Mesothelial cell of epicardium (in vitro differentiated cells): ENCODE results near the gene KRT37. TPM values are rescaled to one million over a fixed set of nuclear protein-coding genes. Genes with fewer than 3 reads are reported as not detected.
"Not testable (repeated sequence)": the region's sequence is repeated elsewhere in the genome, so short reads cannot be mapped to it uniquely, and the experiment has no call there.

Experiments used
- DNase-seq, 2 experiments: peaks; one replicate each; pipeline ENCODE4 v3.0.0; 2021; ENCODE audit warnings: low spot score in 2 of 2; ENCODE audit not compliant: unreplicated experiment in 2 of 2
- H3K27ac Mint-ChIP-seq: 2 replicates; pipeline ENCODE4 v1.8.0; 2021; ENCODE audit warnings: mixed read lengths
- H3K27me3 Mint-ChIP-seq: 2 replicates; pipeline ENCODE4 v1.8.0; 2021; ENCODE audit warnings: low read depth, mixed read lengths
- H3K36me3 Mint-ChIP-seq: 2 replicates; pipeline ENCODE4 v1.8.0; 2021; ENCODE audit warnings: mixed read lengths
- H3K4me1 Mint-ChIP-seq: 2 replicates; pipeline ENCODE4 v1.8.0; 2021; ENCODE audit warnings: mixed read lengths
- H3K4me3 Mint-ChIP-seq: 2 replicates; pipeline ENCODE4 v1.8.0; 2021; ENCODE audit warnings: mild to moderate bottlenecking, moderate library complexity, mixed read lengths
- H3K9me3 Mint-ChIP-seq: 2 replicates; pipeline ENCODE4 v1.8.0; 2021; ENCODE audit warnings: mixed read lengths
- CTCF ChIP-seq: fragments of 200-600 bp; sonication (generic); IDR thresholded peaks from one replicate; pipeline ENCODE4 v1.5.0; 2021; ENCODE audit warnings: antibody characterized with exemption; ENCODE audit not compliant: unreplicated experiment
- total RNA-seq: library from RNA; stranded (reverse); gene quantifications from 3 replicates; pipeline ENCODE4 v1.2.1, GENCODE V29; 2021

KRT37 gene
- total RNA-seq, 1 donor from 2014 or later, result not detected

GRCh38 chr17:41428591-41429291 lies 4.4 kb upstream of the KRT37 start:
- no peaks in the 10 kb centered on the region for H3K27me3 Mint-ChIP-seq

GRCh38 chr17:41422586-41422985 lies 1.8 kb downstream of the KRT37 start:
- not testable (repeated sequence) for H3K9me3 Mint-ChIP-seq, H3K4me3 Mint-ChIP-seq, H3K27ac Mint-ChIP-seq, H3K27me3 Mint-ChIP-seq, H3K36me3 Mint-ChIP-seq, DNase-seq
- peaks cover 28% of the 10 kb centered on the region for H3K4me1 Mint-ChIP-seq

More at GRCh38 chr17:41428591-41429291, 4.4 kb upstream of the KRT37 start:
- Mint-ChIP-seq H3K27ac (no peak overlapping the region), H3K4me3 (no peak overlapping the region), H3K9me3 (no peaks in the 10 kb centered on the region), H3K36me3 (no peaks in the 10 kb centered on the region), H3K4me1 (peaks cover 4% of the 10 kb centered on the region)
- no peak for DNase-seq
- no peak for TF ChIP-seq CTCF

- H3K27ac Mint-ChIP-seq, result peak overlapping the region; percentile 66
- no peak for DNase-seq
- no peaks in the 10 kb centered on the region for H3K36me3 Mint-ChIP-seq
- no peaks in the 10 kb centered on the region for H3K27me3 Mint-ChIP-seq
- no peaks in the 10 kb centered on the region for H3K9me3 Mint-ChIP-seq
- H3K4me3 Mint-ChIP-seq, result no peak overlapping the region
- H3K4me1 Mint-ChIP-seq, result peaks cover 34% of the 10 kb centered on the region
- no peak for TF ChIP-seq CTCF
Measured at GRCh38 chr17:41421617-41422016, 2.8 kb downstream of the KRT37 start.

- H3K27me3 Mint-ChIP-seq, result no peaks in the 10 kb centered on the region
- H3K4me1 Mint-ChIP-seq, result peaks cover 39% of the 10 kb centered on the region
- DNase-seq, result no peak
- no peak overlapping the region for H3K4me3 Mint-ChIP-seq
- no peaks in the 10 kb centered on the region for H3K36me3 Mint-ChIP-seq
- no peaks in the 10 kb centered on the region for H3K9me3 Mint-ChIP-seq
- H3K27ac Mint-ChIP-seq, result peak overlapping the region; percentile 66
- TF ChIP-seq CTCF, result no peak
Measured at GRCh38 chr17:41421116-41421515, 3.3 kb downstream of the KRT37 start.

- DNase-seq, result no peak
Measured at GRCh38 chr17:41420134-41420533, 4.3 kb downstream of the KRT37 start.

GRCh38 chr17:41419716-41420115 lies 4.7 kb downstream of the KRT37 start:
- TF ChIP-seq CTCF, result no peak
- Mint-ChIP-seq H3K27me3 (no peaks in the 10 kb centered on the region), H3K4me1 (peaks cover 45% of the 10 kb centered on the region), H3K4me3 (no peak overlapping the region), H3K9me3 (no peaks in the 10 kb centered on the region), H3K27ac (no peak overlapping the region), H3K36me3 (no peaks in the 10 kb centered on the region)
- no peak for DNase-seq

More at GRCh38 chr17:41420134-41420533, 4.3 kb downstream of the KRT37 start:
- no peaks in the 10 kb centered on the region for H3K9me3 Mint-ChIP-seq
- no peak for TF ChIP-seq CTCF
- H3K4me1 Mint-ChIP-seq, result peaks cover 45% of the 10 kb centered on the region
- H3K27ac Mint-ChIP-seq, result no peak overlapping the region
- H3K27me3 Mint-ChIP-seq, result no peaks in the 10 kb centered on the region
- no peaks in the 10 kb centered on the region for H3K36me3 Mint-ChIP-seq
- no peak overlapping the region for H3K4me3 Mint-ChIP-seq
